Measurements from ENCODE around the gene FKBP14. TPM values are rescaled to one million over a fixed set of nuclear protein-coding genes. Genes with fewer than 3 reads are reported as not detected.

Gene FKBP14
- total and polyA plus RNA-seq, 2 of the 8 experiments (the other 6 are each of a cell fraction or from before 2014, with no cell fraction given), result 3.2 to 20.7 TPM

DNA sequence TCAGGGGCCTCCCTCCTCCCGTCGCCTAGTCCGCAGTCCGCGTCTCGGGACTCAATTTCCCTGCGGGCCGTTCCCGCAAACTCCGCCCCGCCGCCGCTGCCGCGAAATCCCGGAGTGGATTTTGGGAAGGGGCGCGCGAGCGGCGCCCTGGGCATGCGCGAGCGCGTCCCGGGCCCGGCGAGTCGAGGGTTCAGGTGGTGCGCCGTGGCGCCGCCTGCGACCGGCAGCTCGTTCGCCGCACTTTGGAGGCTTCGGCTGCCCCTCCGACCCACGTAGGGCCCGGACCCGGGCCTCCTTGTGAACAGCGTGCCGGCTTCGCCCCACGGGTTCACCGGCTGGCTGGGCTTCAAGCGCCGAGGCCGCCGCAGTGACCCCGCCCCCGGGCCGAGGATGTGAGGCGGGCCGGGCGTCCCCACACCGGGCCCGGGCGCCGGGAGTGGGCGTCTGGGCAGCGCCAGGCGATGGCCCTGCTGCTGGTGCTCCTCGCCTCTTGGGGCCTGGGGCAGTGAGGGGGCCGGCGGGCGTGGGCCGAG, 1.8 kb upstream of the FKBP14 start, which contains the start of gene PLEKHA8:
PLEKHA8 (plus strand) TSS at position 197 of the 533 bp plus-strand sequence. CDS start 351 bp downstream, outside the sequence.
- Histone ChIP-seq H4K5ac (ENCODE audit: insufficient read length, low read depth, low read length) (peak within 1 kb of the TSS; percentile 52), H3K36me3 (ENCODE audit: control insufficient read depth in 2 of 4, insufficient read depth in 4 of 4, low read length in 3 of 4) (no peaks in the 10 kb centered on the region), H4K91ac (replicated peaks; ENCODE audit: insufficient read length, low read length) (peak within 1 kb of the TSS; percentile 44), H3K18ac (ENCODE audit: extremely low read depth, low read length) (peak within 1 kb of the TSS; percentile 44; the same call in 1 of the 2 replicates), H4K8ac (ENCODE audit: extremely low read depth, insufficient read depth, low read length) (peak within 1 kb of the TSS; percentile 72), H3K56ac (replicated peaks; ENCODE audit: insufficient read length, low read depth, low read length) (peak within 1 kb of the TSS; percentile 87), H4K20me1 (replicated peaks in 1 of 2; ENCODE audit: control insufficient read depth in 1 of 2, insufficient read depth in 2 of 2, low read length in 2 of 2) (peaks cover 0 to 10% of the 10 kb centered on the region in 2 experiments), H2BK120ac (replicated peaks; ENCODE audit: low read depth, low read length) (no peak within 1 kb of the TSS), H3K23me2 (ENCODE audit: low read depth, low read length) (peaks cover 11% of the 10 kb centered on the region), H3K4me3 (ENCODE audit: extremely low read depth in 1 of 4, insufficient read depth in 2 of 4, low read depth in 3 of 4, low read length in 4 of 4) (peak within 1 kb of the TSS; percentile 83 to 97 (median 90)), H3K79me2 (ENCODE audit: control insufficient read depth in 1 of 2, insufficient read depth in 2 of 2, low read length in 2 of 2) (peaks cover 8 to 71% of the 10 kb centered on the region in 2 experiments), H2AK5ac (ENCODE audit: low read depth, low read length) (no peak within 1 kb of the TSS), H3K27ac (ENCODE audit: low read depth, low read length) (peak within 1 kb of the TSS; percentile 46; the same call in 1 of the 2 replicates), H2AFZ (ENCODE audit: low read length) (peak within 1 kb of the TSS; percentile 47), H3K79me1 (ENCODE audit: low read depth, low read length) (peaks cover 2% of the 10 kb centered on the region; the same call in 1 of the 2 replicates), H2BK5ac (ENCODE audit: low read depth, low read length) (no peak within 1 kb of the TSS), H3K4me2 (ENCODE audit: insufficient read depth in 1 of 2, low read depth in 2 of 2, low read length in 2 of 2) (peak within 1 kb of the TSS; percentile 85 to 96), H3K27me3 (replicated peaks in 1 of 4; ENCODE audit: control insufficient read depth in 3 of 4, extremely low read depth in 1 of 4, insufficient read depth in 3 of 4, low read length in 3 of 4) (no peaks in the 10 kb centered on the region), H3K9ac (replicated peaks in 1 of 4; ENCODE audit: extremely low read depth in 1 of 4, low read depth in 3 of 4, low read length in 3 of 4) (peak within 1 kb of the TSS; percentile 15 to 62 (median 54)), H3K4ac (replicated peaks; ENCODE audit: insufficient read length, low read depth, low read length) (no peak within 1 kb of the TSS), H2BK15ac (ENCODE audit: low read length) (no peak within 1 kb of the TSS), H2BK12ac (ENCODE audit: low read depth, low read length) (no peak within 1 kb of the TSS), H3K23ac (ENCODE audit: insufficient read length) (no peak within 1 kb of the TSS), H2BK20ac (ENCODE audit: low read length) (no peak within 1 kb of the TSS), H3K14ac (ENCODE audit: insufficient read length) (no peak within 1 kb of the TSS), H3K4me1 (replicated peaks in 1 of 4; ENCODE audit: control insufficient read depth in 3 of 4, insufficient read depth in 4 of 4, low read length in 3 of 4) (peaks cover 0 to 13% (median 5%) of the 10 kb centered on the region in 4 experiments; a peak in 5 of 7 replicates), H3K9me3 (ENCODE audit: insufficient read depth in 2 of 2, low read depth in 1 of 2, low read length in 1 of 2) (no peaks in the 10 kb centered on the region)
- DNase-seq (ENCODE audit: low read depth in 1 of 2, low spot score in 2 of 2), result peak; percentile 72 to 98
- CTCF ChIA-PET (ENCODE audit: partially characterized antibody), result interaction anchor here (0.5 to 1.6 kb wide), 3 partner anchors 33 to 83 kb away, joined by 3 to 4 read pairs (median 3); no protein-coding TSS in a partner anchor
- WGBS, 2 experiments (ENCODE audit: extremely low coverage in 1 of 2, insufficient coverage in 1 of 2, insufficient read length in 1 of 2, insufficient replicate concordance in 2 of 2, low coverage in 1 of 2, low lambda C conversion rate in 2 of 2, missing lambda C conversion rate in 1 of 2), result 3% methylated on average over 40 of the region's 70 CpGs; no CpG with 5 or more reads in 1 of the 2 experiments
- POLR2A ChIA-PET (ENCODE audit: partially characterized antibody), result interaction anchor here (1.0 to 1.3 kb wide), 2 partner anchors 17 to 40 kb away, joined by 4 to 5 read pairs; no protein-coding TSS in a partner anchor
- no peak for FAIRE-seq
- TF ChIP-seq RAD21 (IDR thresholded peaks at IDR 0.05 in 1 of 2, conservative IDR thresholded peaks at IDR 0.05 in 1 of 2; ENCODE audit: low read depth in 2 of 2, low read length in 2 of 2) (no peak), KDM4A (IDR thresholded peaks at IDR 0.05; ENCODE audit: low read depth, low read length, severe bottlenecking) (peak; percentile 79), BACH1 (IDR thresholded peaks at IDR 0.05; ENCODE audit: low read length) (peak; percentile 74; the same call in 1 of the 2 replicates), SIN3A (conservative IDR thresholded peaks at IDR 0.05 in 1 of 2, IDR thresholded peaks at IDR 0.05 in 1 of 2; ENCODE audit: low read depth in 1 of 2, low read length in 2 of 2) (peak; percentile 57 to 74; a peak in 1 of 4 replicates), EZH2 (IDR thresholded peaks at IDR 0.05; ENCODE audit: low read depth, low read length, severe bottlenecking) (no peak), CHD1 (IDR thresholded peaks at IDR 0.05; ENCODE audit: low read depth, low read length) (no peak)

Measured in H1 (cell line).